HEK293T (cell line): Measurements from ENCODE around the gene DPP4.

ENCODE experiments used
- FOXM1 ChIP-seq: fragments of 450-650 bp; IDR thresholded peaks from 2 replicates; pipeline ENCODE4 v1.6.1; 2017; ENCODE audit warnings: mild to moderate bottlenecking, borderline replicate concordance
- ZNF384 ChIP-seq: fragments of 450-650 bp; IDR thresholded peaks from 2 replicates; pipeline ENCODE4 v1.6.1; 2016
- TF ChIP-seq, protein P1 (sequence below): fragments of 450-650 bp; IDR thresholded peaks from 2 replicates; pipeline ENCODE4 v1.6.1; 2016

DNA sequence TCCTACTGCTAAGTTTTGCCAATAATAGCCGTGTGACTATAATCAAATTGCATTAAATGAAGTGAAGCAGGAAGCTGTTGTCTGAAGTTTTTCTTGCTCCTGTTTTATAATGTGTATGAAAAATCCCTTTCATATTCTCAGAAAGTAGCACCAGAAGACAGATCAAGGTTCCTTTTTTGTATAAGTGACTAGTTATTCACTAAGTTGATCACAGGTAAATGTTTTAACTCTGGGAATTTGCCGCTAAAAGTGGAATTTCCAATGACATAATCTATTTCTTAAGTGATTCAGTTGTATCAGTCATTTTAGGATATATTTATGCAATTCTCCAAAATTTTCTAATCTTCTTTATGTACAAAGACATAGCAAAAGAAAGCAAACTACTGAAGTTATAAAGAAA, 99.6 kb downstream of the DPP4 start:
- TF ChIP-seq FOXM1 (no peak), ZNF384 (no peak)
- TF ChIP-seq, protein P1, sequence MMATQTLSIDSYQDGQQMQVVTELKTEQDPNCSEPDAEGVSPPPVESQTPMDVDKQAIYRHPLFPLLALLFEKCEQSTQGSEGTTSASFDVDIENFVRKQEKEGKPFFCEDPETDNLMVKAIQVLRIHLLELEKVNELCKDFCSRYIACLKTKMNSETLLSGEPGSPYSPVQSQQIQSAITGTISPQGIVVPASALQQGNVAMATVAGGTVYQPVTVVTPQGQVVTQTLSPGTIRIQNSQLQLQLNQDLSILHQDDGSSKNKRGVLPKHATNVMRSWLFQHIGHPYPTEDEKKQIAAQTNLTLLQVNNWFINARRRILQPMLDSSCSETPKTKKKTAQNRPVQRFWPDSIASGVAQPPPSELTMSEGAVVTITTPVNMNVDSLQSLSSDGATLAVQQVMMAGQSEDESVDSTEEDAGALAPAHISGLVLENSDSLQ, result no peak
